K562 (cell line): ENCODE measurements around the gene PPP2R5A. TPM values are rescaled to one million over a fixed set of nuclear protein-coding genes. Genes with fewer than 3 reads are reported as not detected.

Experiments
- ARNT ChIP-seq, 2 experiments: fragments of 450-650 bp; IDR thresholded peaks; 2 replicates each; pipeline ENCODE4 v1.6.1; 2016; ENCODE audit warnings: mild to moderate bottlenecking in 1 of 2
- CGGBP1 ChIP-seq: fragments of 250-450 bp; sonication (Bioruptor Pico); IDR thresholded peaks from 2 replicates; pipeline ENCODE4 v1.9.0; 2021; ENCODE audit warnings: mild to moderate bottlenecking
- COPS2 ChIP-seq: fragments of 450-650 bp; conservative IDR thresholded peaks from 2 replicates; pipeline ENCODE4 v1.6.1; 2016; ENCODE audit warnings: mild to moderate bottlenecking, moderate library complexity
- CTCF ChIP-seq, 3 experiments: IDR thresholded peaks in 2 of 3; conservative IDR thresholded peaks in 1 of 3; 2 replicates each; pipeline ENCODE4 v1.5.1; 2011 to 2012; ENCODE audit warnings: low read length in 3 of 3, mild to moderate bottlenecking in 3 of 3, control low read depth in 2 of 3, improper control_type of control experiment in 1 of 3, inconsistent platforms in 1 of 3, low read depth in 1 of 3, mixed read lengths in 1 of 3, moderate library complexity in 1 of 3; ENCODE audit not compliant: insufficient read depth in 2 of 3
- FOXJ3 ChIP-seq: sonication (generic); formaldehyde crosslinking; IDR thresholded peaks from 2 replicates; pipeline ENCODE4 v1.4.0; 2020; ENCODE audit warnings: mild to moderate bottlenecking, missing genetic modification reagents
- GABPB1 ChIP-seq: sonication (generic); formaldehyde crosslinking; IDR thresholded peaks from 2 replicates; pipeline ENCODE4 v1.8.0; 2022; ENCODE audit warnings: mild to moderate bottlenecking, missing genetic modification reagents
- GATAD2A ChIP-seq: fragments of 450-650 bp; IDR thresholded peaks from 2 replicates; pipeline ENCODE4 v1.6.1; 2017
- IFI16 ChIP-seq: fragments of 250-450 bp; sonication (Bioruptor Pico); IDR thresholded peaks from 2 replicates; pipeline ENCODE4 v2.1.2; 2022; ENCODE audit warnings: mild to moderate bottlenecking, inconsistent platforms
- KDM2B ChIP-seq: fragments of 250-450 bp; sonication (Bioruptor Pico); IDR thresholded peaks from 2 replicates; pipeline ENCODE4 v1.8.0; 2021; ENCODE audit warnings: mild to moderate bottlenecking, moderate library complexity
- MTA1 ChIP-seq: fragments of 450-650 bp; IDR thresholded peaks from 2 replicates; pipeline ENCODE4 v1.6.1; 2017; ENCODE audit warnings: borderline replicate concordance
- NCOR1 ChIP-seq: fragments of 450-650 bp; IDR thresholded peaks from 2 replicates; pipeline ENCODE4 v1.6.1; 2016; ENCODE audit warnings: mild to moderate bottlenecking, moderate library complexity
- RAD21 ChIP-seq, 2 experiments: fragments of 250-450 bp in 1 of 2; fragments of 450-650 bp in 1 of 2; sonication (Bioruptor Pico) in 1 of 2; formaldehyde crosslinking in 1 of 2; IDR thresholded peaks in 1 of 2; conservative IDR thresholded peaks in 1 of 2; 2 replicates each; pipeline versions ENCODE4 v1.4.0 to v1.8.0; 2020 to 2022; ENCODE audit warnings: mild to moderate bottlenecking in 2 of 2, moderate library complexity in 1 of 2
- REST ChIP-seq, 2 experiments: fragments of 450-650 bp; formaldehyde crosslinking in 1 of 2; IDR thresholded peaks; 2 replicates each; pipeline versions ENCODE4 v1.4.0 to v1.6.1; 2014 to 2020; ENCODE audit warnings: mild to moderate bottlenecking in 2 of 2, borderline replicate concordance in 1 of 2, low read depth in 1 of 2
- SMARCC2 ChIP-seq: fragments of 450-650 bp; IDR thresholded peaks from 2 replicates; pipeline ENCODE4 v1.6.1; 2017; ENCODE audit warnings: antibody characterized with exemption, moderate library complexity, mild to moderate bottlenecking, low read depth
- TEAD4 ChIP-seq, 2 experiments: sonication (generic) in 1 of 2; formaldehyde crosslinking in 1 of 2; IDR thresholded peaks; 2 replicates each; pipeline versions ENCODE4 v1.6.1 to v1.8.0; 2012 to 2022; ENCODE audit warnings: borderline replicate concordance in 1 of 2, inconsistent platforms in 1 of 2, low read length in 1 of 2, mild to moderate bottlenecking in 1 of 2, missing genetic modification reagents in 1 of 2
- ZBED1 ChIP-seq: IDR thresholded peaks from 2 replicates; pipeline ENCODE4 v1.6.1; 2014
- ZNF232 ChIP-seq: sonication (generic); formaldehyde crosslinking; IDR thresholded peaks from 2 replicates; pipeline ENCODE4 v1.8.0; 2022; ENCODE audit warnings: mild to moderate bottlenecking, missing genetic modification reagents
- ZNF3 ChIP-seq: fragments of 250-450 bp; sonication (Bioruptor Pico); IDR thresholded peaks from 2 replicates; pipeline ENCODE4 v1.5.0; 2021; ENCODE audit warnings: mild to moderate bottlenecking, moderate library complexity
- polyA plus RNA-seq, 8 experiments: library from polyadenylated mRNA; depleted of rRNA in 4 of 8; stranded (reverse) in 5 of 8; unstranded in 3 of 8; fragments of >200 nt; fragmentation: Nextera tagmentation in 2 of 8; fragmentation: Illumina TruSeq in 1 of 8; extraction: Ambion mirVana in 2 of 8; extraction: Trizol in 1 of 8; gene quantifications; 2 replicates each; pipeline versions ENCODE4 v1.2.1 to v1.2.3, GENCODE V29; 2011 to 2014; ENCODE audit warnings: inconsistent platforms in 1 of 8, missing spikeins in 1 of 8
- total RNA-seq, 7 experiments: library from RNA; depleted of rRNA in 6 of 7; stranded (reverse); fragments of >200 nt in 6 of 7; fragmentation: Illumina TruSeq in 2 of 7; extraction: Trizol in 2 of 7; gene quantifications; 2 replicates each; pipeline versions ENCODE4 v1.2.1 to v1.2.3, GENCODE V29; 2011 to 2021; ENCODE audit warnings: low replicate concordance in 1 of 7

Gene PPP2R5A
- total and polyA plus RNA-seq, 9 of the 15 experiments (the other 6 are each of a cell fraction or from before 2014, with no cell fraction given): 26.9 to 106 (median 64.3) TPM

- TF ChIP-seq NCOR1 (no peak), GABPB1 (CRISPR knock-in tag) (no peak), SMARCC2 (no peak), IFI16 (CRISPR knock-in tag) (no peak), ZNF3 (CRISPR knock-in tag) (no peak), REST (IDR thresholded peaks at IDR 0.05; ENCODE audit: borderline replicate concordance) (peak; percentile 69), REST (CRISPR knock-in tag; IDR thresholded peaks at IDR 0.05; ENCODE audit: low read depth) (no peak), COPS2 (no peak), KDM2B (no peak), FOXJ3 (CRISPR knock-in tag) (no peak), GATAD2A (no peak), MTA1 (no peak), CGGBP1 (CRISPR knock-in tag) (no peak), CTCF (IDR thresholded peaks at IDR 0.05 in 2 of 3, conservative IDR thresholded peaks at IDR 0.05 in 1 of 3; ENCODE audit: insufficient read depth in 2 of 3, low read depth in 1 of 3, low read length in 3 of 3) (peak in 2 of 3 experiments; percentile 35 to 60; a peak in 4 of 6 replicates), TEAD4 (IDR thresholded peaks at IDR 0.05; ENCODE audit: low read length) (0 out of 2 replicates have a peak, but pooled peaks have one; percentile 10), TEAD4 (CRISPR knock-in tag; IDR thresholded peaks at IDR 0.05; ENCODE audit: borderline replicate concordance) (no peak), ZBED1 (no peak), RAD21 (CRISPR knock-in tag; conservative IDR thresholded peaks at IDR 0.05 in 1 of 2, IDR thresholded peaks at IDR 0.05 in 1 of 2) (peak; percentile 62 to 70), ARNT (IDR thresholded peaks at IDR 0.05) (peak in 1 of 2 experiments; percentile 57; a peak in 1 of 4 replicates), ZNF232 (no peak)
Observed at GRCh38 chr1:212293579-212293978, 8.4 kb downstream of the PPP2R5A start (continued).
